ENCODE data around the gene ANKRD31. TPM values are rescaled to one million over a fixed set of nuclear protein-coding genes. Genes with fewer than 3 reads are reported as not detected.

The ANKRD31 gene, protein sequence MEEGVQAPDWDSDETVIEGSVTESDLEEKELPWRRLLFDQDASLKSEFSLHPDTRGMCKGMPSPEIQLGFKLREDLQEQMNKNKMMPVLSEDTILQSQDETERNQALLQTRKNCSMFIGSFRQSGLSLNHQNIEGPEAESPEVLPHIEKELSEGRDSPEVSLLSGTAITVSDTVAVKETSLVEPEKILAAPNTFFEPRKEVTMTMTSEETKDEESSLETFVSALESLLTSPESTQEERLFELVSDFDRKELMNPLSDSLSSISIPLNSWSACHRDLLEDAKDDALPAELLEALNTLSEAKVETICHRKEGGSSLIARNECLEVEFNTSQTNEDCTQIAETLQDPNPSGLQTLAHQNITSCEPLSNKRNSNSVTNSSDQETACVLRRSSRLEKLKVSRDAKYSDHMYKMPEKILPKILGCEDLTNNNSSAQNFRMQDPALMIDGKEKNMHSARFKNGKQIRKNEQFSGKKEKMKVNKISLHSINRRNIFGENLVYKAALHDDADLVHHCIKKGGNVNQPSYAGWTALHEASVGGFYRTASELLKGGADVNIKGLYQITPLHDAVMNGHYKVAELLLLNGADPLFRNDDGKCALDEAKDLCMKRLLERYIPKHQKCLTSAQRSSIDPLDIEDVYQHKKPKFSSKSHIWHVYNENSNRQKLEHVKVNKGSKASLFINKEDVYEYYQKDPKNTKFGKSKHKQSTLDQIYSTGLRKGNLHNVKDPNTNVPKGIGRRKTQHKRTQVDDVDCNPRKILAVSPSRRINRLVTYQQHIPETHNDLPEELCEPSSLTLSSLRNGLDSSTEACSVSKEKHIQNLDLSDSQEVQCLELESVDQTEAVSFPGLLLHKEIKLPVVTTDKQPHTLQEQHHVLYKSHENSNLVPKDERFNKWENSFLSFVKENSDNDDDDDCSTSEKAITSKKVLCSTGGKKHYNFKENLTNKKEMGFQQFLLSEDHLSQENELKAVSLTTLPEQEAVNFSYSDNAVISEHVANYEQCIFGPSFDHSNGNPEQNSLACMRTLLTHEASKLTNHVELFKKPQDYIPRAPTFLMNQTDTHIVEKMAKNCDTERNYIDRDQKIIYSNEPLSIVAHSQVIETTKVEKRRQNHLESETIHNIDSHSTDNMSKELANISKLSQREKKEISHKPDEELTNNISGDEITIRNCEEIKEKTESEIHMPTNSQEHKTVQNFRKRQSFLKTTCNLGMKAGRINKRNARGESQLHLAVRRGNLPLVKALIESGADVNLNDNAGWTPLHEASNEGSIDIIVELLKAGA (N-terminal part only)
- under 1 TPM in 1 of 4 donors, not detected in 3; 0.19 TPM for total RNA-seq

DNA sequence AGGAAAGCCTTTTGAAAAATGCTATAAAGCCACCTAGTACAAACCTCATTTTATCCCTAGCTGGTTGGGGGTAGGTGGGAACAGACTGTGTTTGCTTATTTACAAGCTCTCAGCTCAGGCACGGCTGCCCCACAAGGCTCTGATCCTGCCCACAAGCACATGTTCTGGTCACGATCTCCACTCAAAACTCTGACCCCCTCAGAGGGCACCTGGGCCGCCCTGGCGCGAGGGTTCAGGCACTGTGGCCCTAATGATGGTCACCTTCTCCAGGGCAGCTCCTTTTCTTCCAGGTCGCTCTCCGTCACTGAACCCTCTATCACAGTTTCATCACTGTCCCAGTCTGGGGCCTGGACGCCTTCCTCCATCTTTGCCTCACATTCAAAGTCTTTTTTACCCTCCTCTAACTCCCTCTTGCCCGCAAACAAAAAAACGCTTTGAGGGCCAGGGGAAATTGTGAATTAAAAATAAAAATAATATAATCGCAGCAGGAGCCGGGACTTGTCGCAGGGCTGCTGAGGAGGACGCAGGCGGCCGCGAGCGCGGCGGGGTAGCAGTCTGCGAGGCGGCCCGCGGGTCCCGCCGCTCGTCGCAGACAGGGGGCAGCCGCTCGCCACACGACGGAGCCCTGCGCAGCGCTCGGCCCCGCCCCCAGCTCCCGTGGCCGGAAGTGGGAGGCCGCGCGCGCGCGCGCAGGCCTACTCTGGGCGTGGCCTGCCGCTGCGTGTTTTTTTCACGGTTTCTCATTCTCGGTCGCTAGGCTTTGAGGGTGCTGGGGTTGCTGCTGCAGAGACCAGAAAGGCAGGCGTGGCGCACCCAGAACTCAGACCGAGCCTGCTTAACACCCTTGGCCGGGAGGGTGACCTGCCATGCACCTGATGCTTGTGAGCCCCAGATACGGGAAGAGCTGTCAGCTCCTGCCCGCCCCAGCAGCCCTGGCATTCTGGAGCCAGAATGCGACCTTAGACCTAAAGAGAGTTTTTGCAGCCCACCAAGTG, at the start of gene ANKRD31:
ANKRD31 (minus strand) TSS at position 557 of the 995 bp plus-strand sequence; CDS start at position 365, 192 bp downstream.
- TF ChIP-seq, protein P1, sequence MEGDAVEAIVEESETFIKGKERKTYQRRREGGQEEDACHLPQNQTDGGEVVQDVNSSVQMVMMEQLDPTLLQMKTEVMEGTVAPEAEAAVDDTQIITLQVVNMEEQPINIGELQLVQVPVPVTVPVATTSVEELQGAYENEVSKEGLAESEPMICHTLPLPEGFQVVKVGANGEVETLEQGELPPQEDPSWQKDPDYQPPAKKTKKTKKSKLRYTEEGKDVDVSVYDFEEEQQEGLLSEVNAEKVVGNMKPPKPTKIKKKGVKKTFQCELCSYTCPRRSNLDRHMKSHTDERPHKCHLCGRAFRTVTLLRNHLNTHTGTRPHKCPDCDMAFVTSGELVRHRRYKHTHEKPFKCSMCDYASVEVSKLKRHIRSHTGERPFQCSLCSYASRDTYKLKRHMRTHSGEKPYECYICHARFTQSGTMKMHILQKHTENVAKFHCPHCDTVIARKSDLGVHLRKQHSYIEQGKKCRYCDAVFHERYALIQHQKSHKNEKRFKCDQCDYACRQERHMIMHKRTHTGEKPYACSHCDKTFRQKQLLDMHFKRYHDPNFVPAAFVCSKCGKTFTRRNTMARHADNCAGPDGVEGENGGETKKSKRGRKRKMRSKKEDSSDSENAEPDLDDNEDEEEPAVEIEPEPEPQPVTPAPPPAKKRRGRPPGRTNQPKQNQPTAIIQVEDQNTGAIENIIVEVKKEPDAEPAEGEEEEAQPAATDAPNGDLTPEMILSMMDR (IDR thresholded peaks at IDR 0.05) = peak; percentile 74 to 98 (median 94)
- peak; percentile 41 to 46 for TF ChIP-seq POLR2A (IDR thresholded peaks at IDR 0.05)
- Histone ChIP-seq H3K4me1 (no peaks in the 10 kb centered on the region), H3K9me3 (no peaks in the 10 kb centered on the region), H3K27ac (peak within 1 kb of the TSS; percentile 55 to 80 (median 70)), H3K27me3 (no peaks in the 10 kb centered on the region), H3K4me3 (peak within 1 kb of the TSS; percentile 49 to 85 (median 56)), H3K36me3 (no peaks in the 10 kb centered on the region)
- peak; percentile 82 to 94 (median 93) for DNase-seq

DNA sequence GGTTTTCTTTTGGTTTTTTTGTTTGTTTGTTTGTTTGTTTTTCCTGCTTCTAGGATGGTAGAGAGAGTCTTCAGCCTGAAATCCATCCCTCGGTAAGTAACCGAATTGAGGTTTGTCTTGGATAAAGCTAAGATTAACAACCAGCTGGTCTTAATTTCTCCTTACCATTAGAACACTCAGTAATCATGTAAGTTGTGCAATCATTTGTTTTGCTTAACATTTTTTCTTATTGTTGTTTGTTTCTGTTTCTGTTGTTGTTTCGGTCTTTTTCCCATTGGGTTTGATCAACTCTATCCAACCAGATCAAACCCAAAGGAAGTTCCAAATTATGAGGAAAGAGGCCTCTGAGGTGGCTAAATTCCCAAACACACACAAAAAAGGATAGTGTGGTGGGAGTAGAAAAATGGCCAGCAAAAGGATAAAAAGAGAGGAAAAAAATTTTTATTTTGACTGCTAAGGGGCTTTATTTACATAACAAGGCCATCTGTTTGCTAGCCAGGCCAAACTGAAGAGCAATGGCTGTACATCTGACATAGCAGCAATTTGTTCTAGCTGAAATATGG, 49.6 kb upstream of the ANKRD31 start:
- no peak for DNase-seq
- no peak overlapping the region for H3K27ac ChIP-seq
- no peaks in the 10 kb centered on the region for H3K9me3 ChIP-seq
- TF ChIP-seq, protein P1 (IDR thresholded peaks at IDR 0.05) = no peak
- no peak for TF ChIP-seq POLR2A (IDR thresholded peaks at IDR 0.05)
- H3K4me3 ChIP-seq = no peak overlapping the region
- H3K27me3 ChIP-seq = no peaks in the 10 kb centered on the region
- no peaks in the 10 kb centered on the region for H3K36me3 ChIP-seq
- H3K4me1 ChIP-seq = no peaks in the 10 kb centered on the region

DNA sequence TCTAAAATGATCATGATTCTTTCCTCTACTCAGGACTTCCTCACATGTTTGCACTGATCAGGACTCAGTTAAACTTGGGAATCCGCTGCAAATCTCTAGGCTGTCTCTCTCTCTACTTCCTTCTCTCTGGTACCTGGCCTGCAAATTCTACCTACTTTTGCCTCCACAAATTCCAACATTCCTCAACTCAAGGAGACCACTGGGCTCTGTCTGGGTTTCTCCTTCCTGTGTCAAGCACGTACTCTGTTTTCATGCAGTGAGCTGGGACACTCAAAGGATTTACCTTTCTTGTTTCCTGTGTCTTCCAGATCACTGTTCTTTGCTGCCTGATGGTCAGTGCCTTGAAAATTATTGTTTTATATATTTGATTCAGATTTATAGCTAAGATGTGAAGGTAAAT, 45.9 kb upstream of the ANKRD31 start:
- no peak overlapping the region for H3K4me3 ChIP-seq
- DNase-seq = no peak
- no peaks in the 10 kb centered on the region for H3K27me3 ChIP-seq
- no peak overlapping the region for H3K27ac ChIP-seq
- TF ChIP-seq POLR2A (IDR thresholded peaks at IDR 0.05) = no peak
- TF ChIP-seq, protein P1 (IDR thresholded peaks at IDR 0.05) = no peak
- no peaks in the 10 kb centered on the region for H3K9me3 ChIP-seq
- no peaks in the 10 kb centered on the region for H3K4me1 ChIP-seq
- H3K36me3 ChIP-seq = no peaks in the 10 kb centered on the region

DNA sequence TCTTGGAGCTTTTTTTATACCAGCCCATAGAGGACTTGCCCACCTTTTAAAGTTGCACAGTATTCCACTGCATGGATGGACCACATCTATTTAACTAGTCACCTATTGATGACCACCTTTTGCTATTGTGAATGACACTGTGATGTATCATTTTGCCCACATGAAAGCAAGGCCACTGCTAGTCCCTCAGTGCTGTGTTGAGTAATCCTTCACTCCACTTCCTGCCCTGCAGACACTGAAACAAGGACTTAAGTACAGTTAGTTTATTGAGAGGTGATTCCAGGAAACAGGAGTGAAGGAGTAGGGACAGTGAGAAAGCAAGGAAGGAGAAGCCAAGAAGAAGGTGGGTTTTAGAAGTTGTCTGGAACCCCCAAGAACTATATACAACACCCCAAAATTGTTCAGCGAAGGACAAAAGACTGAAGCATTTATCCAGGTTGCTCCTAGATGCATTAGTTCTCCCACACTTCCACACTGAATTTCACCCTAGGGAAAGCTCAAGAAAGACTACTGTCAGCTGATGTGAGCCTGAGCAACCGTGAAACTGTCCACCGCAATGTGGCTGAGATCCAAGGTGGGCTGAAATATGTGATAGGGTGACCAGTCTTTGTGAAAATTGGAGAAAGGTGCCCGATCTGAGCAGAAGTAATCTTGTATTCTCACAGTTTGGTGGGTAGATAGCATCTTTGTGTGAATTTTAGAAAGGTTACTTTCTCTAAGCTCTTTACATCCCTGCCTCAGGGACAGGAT, 45.2 kb upstream of the ANKRD31 start:
- Histone ChIP-seq H3K9me3 (no peaks in the 10 kb centered on the region), H3K4me1 (peaks cover 0 to 3% (median 0%) of the 10 kb centered on the region in 4 donors), H3K4me3 (no peak overlapping the region), H3K27ac (no peak overlapping the region), H3K27me3 (no peaks in the 10 kb centered on the region), H3K36me3 (no peaks in the 10 kb centered on the region)
- TF ChIP-seq, protein P1 (IDR thresholded peaks at IDR 0.05) = no peak
- no peak for TF ChIP-seq POLR2A (IDR thresholded peaks at IDR 0.05)
- DNase-seq = no peak
